SK-N-SH (cell line): Measurements from ENCODE around the gene FAM151A. TPM values are rescaled to one million over a fixed set of nuclear protein-coding genes. Genes with fewer than 3 reads are reported as not detected.

Experiments used
- CTCF ChIA-PET: fragments of 300-600, 350-600 bp; formaldehyde crosslinking; extraction: SDS; loops from one replicate; lab custom pipeline; 2021; lab: Yijun Ruan, JAX
- POLR2A ChIA-PET: fragments of 350-600 bp; sonication (Branson Sonifier 250); formaldehyde crosslinking; extraction: SDS; loops from one replicate; lab custom pipeline; 2020; ENCODE audit warnings: antibody characterized with exemption, inconsistent platforms; lab: Yijun Ruan, JAX
- DNase-seq: peaks from one replicate; pipeline ENCODE4 v3.0.0; 2012
- H2AFZ ChIP-seq: fragments of 200-600 bp; sonication (generic); 2 replicates; pipeline ENCODE4 v1.8.1; 2016; ENCODE audit warnings: antibody characterized with exemption, mild to moderate bottlenecking, low read depth
- H3F3A ChIP-seq: fragments of 200-600 bp; sonication (generic); replicated peaks from 2 replicates; pipeline ENCODE3; 2016; ENCODE audit warnings: antibody characterized with exemption, mild to moderate bottlenecking; ENCODE audit not compliant: insufficient read depth
- H3K27ac ChIP-seq, 2 experiments: fragments of 200-500 bp in 1 of 2; fragments of 200-600 bp in 1 of 2; sonication (Bioruptor generic) in 1 of 2; sonication (generic), shearing (Covaris generic) in 1 of 2; 2 replicates each; pipeline versions ENCODE4 v1.5.1 to v1.6.1; 2014 to 2016; ENCODE audit warnings: low read depth in 2 of 2, inconsistent platforms in 1 of 2, low read length in 1 of 2, mild to moderate bottlenecking in 1 of 2, mixed read lengths in 1 of 2
- H3K27me3 ChIP-seq: fragments of 200-600 bp; sonication (generic), shearing (Covaris generic); 2 replicates; pipeline ENCODE4 v1.6.1; 2016; ENCODE audit warnings: mixed run types; ENCODE audit not compliant: insufficient read depth
- H3K36me3 ChIP-seq, 2 experiments: fragments of 200-500 bp in 1 of 2; fragments of 200-600 bp in 1 of 2; sonication (Bioruptor generic) in 1 of 2; sonication (generic) in 1 of 2; replicated peaks in 1 of 2; 2 replicates each; pipeline versions ENCODE3 to v1.5.1; 2014 to 2016; ENCODE audit warnings: low read length in 1 of 2, mild to moderate bottlenecking in 1 of 2; ENCODE audit not compliant: insufficient read depth in 2 of 2, control insufficient read depth in 1 of 2
- H3K4me1 ChIP-seq, 2 experiments: fragments of 200-500 bp in 1 of 2; fragments of 200-600 bp in 1 of 2; sonication (Bioruptor generic) in 1 of 2; sonication (generic), shearing (Covaris generic) in 1 of 2; 2 replicates each; pipeline versions ENCODE4 v1.5.1 to v1.6.1; 2014 to 2016; ENCODE audit warnings: low read depth in 1 of 2, low read length in 1 of 2, mixed run types in 1 of 2; ENCODE audit not compliant: insufficient read depth in 2 of 2, control insufficient read depth in 1 of 2
- H3K4me2 ChIP-seq: fragments of 200-600 bp; sonication (generic), shearing (Covaris generic); 2 replicates; pipeline ENCODE4 v1.6.1; 2017; ENCODE audit warnings: mixed run types
- H3K4me3 ChIP-seq, 2 experiments: fragments of 200-500 bp in 1 of 2; fragments of 200-600 bp in 1 of 2; sonication (Bioruptor generic) in 1 of 2; sonication (generic), shearing (Covaris generic) in 1 of 2; 2 replicates each; pipeline versions ENCODE4 v1.5.1 to v1.8.1; 2014 to 2016; ENCODE audit warnings: low read depth in 2 of 2, inconsistent platforms in 1 of 2, low read length in 1 of 2, mild to moderate bottlenecking in 1 of 2, mixed read lengths in 1 of 2, moderate library complexity in 1 of 2
- H3K79me2 ChIP-seq: fragments of 200-600 bp; sonication (generic); 2 replicates; pipeline ENCODE4 v1.8.1; 2017; ENCODE audit warnings: mild to moderate bottlenecking; ENCODE audit not compliant: insufficient read depth
- H3K9ac ChIP-seq: fragments of 200-600 bp; sonication (generic); 2 replicates; pipeline ENCODE4 v1.6.1; 2017; ENCODE audit warnings: mixed run types
- H3K9me2 ChIP-seq: fragments of 200-600 bp; sonication (generic); 2 replicates; pipeline ENCODE4 v1.6.1; 2017; ENCODE audit warnings: mixed run types
- H3K9me3 ChIP-seq: fragments of 200-600 bp; sonication (generic); 2 replicates; pipeline ENCODE4 v1.6.1; 2017; ENCODE audit warnings: mixed run types, mild to moderate bottlenecking, moderate library complexity
- H4K20me1 ChIP-seq: fragments of 200-600 bp; sonication (generic); 2 replicates; pipeline ENCODE4 v1.6.1; 2017; ENCODE audit warnings: mild to moderate bottlenecking, mixed run types; ENCODE audit not compliant: insufficient read depth
- CHD2 ChIP-seq: fragments of 150-350 bp; IDR thresholded peaks from 2 replicates; pipeline ENCODE4 v1.6.1; 2018; ENCODE audit warnings: low read length; ENCODE audit not compliant: partially characterized antibody
- CTCF ChIP-seq: fragments of 200-600 bp; sonication (generic); IDR thresholded peaks from 2 replicates; pipeline ENCODE4 v1.6.1; 2017; ENCODE audit warnings: antibody characterized with exemption, mild to moderate bottlenecking, moderate library complexity
- ELF1 ChIP-seq: IDR thresholded peaks from 2 replicates; pipeline ENCODE4 v1.4.0; 2012
- EZH2phosphoT487 ChIP-seq: fragments of 200-600 bp; sonication (generic); IDR thresholded peaks from 2 replicates; pipeline ENCODE4 v1.6.1; 2017; ENCODE audit warnings: low read depth, mixed run types, mild to moderate bottlenecking, antibody characterized with exemption, moderate library complexity, borderline replicate concordance
- MAX ChIP-seq: IDR thresholded peaks from 2 replicates; pipeline ENCODE4 v1.4.0; 2012; ENCODE audit warnings: low read depth
- MXI1 ChIP-seq: IDR thresholded peaks from 2 replicates; pipeline ENCODE4 v1.6.1; 2012; ENCODE audit warnings: mild to moderate bottlenecking, low read depth, low read length, improper control_type of control experiment
- PBX3 ChIP-seq: IDR thresholded peaks from 2 replicates; pipeline ENCODE4; 2012
- POLR2AphosphoS5 ChIP-seq: IDR thresholded peaks from 2 replicates; pipeline ENCODE4 v1.6.1; 2012; ENCODE audit warnings: low read depth, low read length
- RCOR1 ChIP-seq: fragments of 150-350 bp; IDR thresholded peaks from 2 replicates; pipeline ENCODE4 v1.6.1; 2017; ENCODE audit warnings: antibody characterized with exemption, low read length
- REST ChIP-seq: IDR thresholded peaks from 2 replicates; pipeline ENCODE4 v1.6.1; 2012; ENCODE audit warnings: mild to moderate bottlenecking, low read depth, low read length, moderate library complexity
- RFX5 ChIP-seq: IDR thresholded peaks from 2 replicates; pipeline ENCODE4 v1.6.1; 2012; ENCODE audit warnings: mild to moderate bottlenecking, improper control_type of control experiment, low read length
- RXRA ChIP-seq: IDR thresholded peaks from 2 replicates; pipeline ENCODE4 v1.4.0; 2012; ENCODE audit warnings: low read depth, mild to moderate bottlenecking, borderline replicate concordance
- SIN3A ChIP-seq: IDR thresholded peaks from 2 replicates; pipeline ENCODE4 v1.6.1; 2012; ENCODE audit warnings: low read depth, mild to moderate bottlenecking, low read length, moderate library complexity, borderline replicate concordance
- SMC3 ChIP-seq: IDR thresholded peaks from 2 replicates; pipeline ENCODE4 v1.6.1; 2012; ENCODE audit warnings: low read depth, low read length, improper control_type of control experiment
- TAF1 ChIP-seq: IDR thresholded peaks from 2 replicates; pipeline ENCODE4 v1.6.1; 2012; ENCODE audit warnings: low read depth, mild to moderate bottlenecking, low read length, moderate library complexity, borderline replicate concordance
- TEAD4 ChIP-seq: IDR thresholded peaks from 2 replicates; pipeline ENCODE4 v1.4.0; 2012; ENCODE audit warnings: mild to moderate bottlenecking, borderline replicate concordance; ENCODE audit not compliant: insufficient read depth
- USF2 ChIP-seq: fragments of 150-350 bp; IDR thresholded peaks from 2 replicates; pipeline ENCODE4 v1.6.1; 2017; ENCODE audit warnings: antibody characterized with exemption, low read length, low read depth, borderline replicate concordance
- WGBS: methylation state at CpG from one replicate; pipeline ENCODE4 v1.1.6; 2017; ENCODE audit warnings: low lambda C conversion rate; 5-methylcytosine and 5-hydroxymethylcytosine counted together
- polyA plus RNA-seq, 3 experiments: library from polyadenylated mRNA; depleted of rRNA; stranded (reverse); fragments of >200 nt; gene quantifications; 2 replicates each; pipeline ENCODE4 v1.2.3, GENCODE V29; 2012

The FAM151A gene
- polyA plus RNA-seq, 1 of the 3 experiments (the other 2 are of a cell fraction), result not detected

- Histone ChIP-seq H3K9me2 (no peaks in the 10 kb centered on the region), H3K9ac (no peak overlapping the region), H3K27me3 (no peaks in the 10 kb centered on the region), H3K79me2 (no peaks in the 10 kb centered on the region), H3K4me2 (no peak overlapping the region), H3K9me3 (no peaks in the 10 kb centered on the region), H2AFZ (no peak overlapping the region), H3K4me1 (peaks cover 0 to 8% of the 10 kb centered on the region in 2 experiments; a peak in 1 of 4 replicates), H3K27ac (no peak overlapping the region), H3K36me3 (no peaks in the 10 kb centered on the region), H3K4me3 (no peak overlapping the region), H3F3A (no peaks in the 10 kb centered on the region)
- no peak for DNase-seq
- CTCF ChIA-PET, result interaction anchor here (1.8 kb wide), 1 partner anchor 67 kb away, joined by 7 read pairs; the partner anchor contains the start of gene ACOT11
- POLR2A ChIA-PET, result no interaction called here
- no peak for TF ChIP-seq PBX3
- TF ChIP-seq, all 33 proteins: peak for 0
- no peaks in the 10 kb centered on the region for H4K20me1 ChIP-seq
- 97% methylated on average over 8 of the region's 8 CpGs for WGBS
Observed at GRCh38 chr1:54614563-54614962, 8.8 kb downstream of the FAM151A start.

- Histone ChIP-seq H3K4me1 (peaks cover 0 to 5% of the 10 kb centered on the region in 2 experiments; a peak in 1 of 4 replicates), H3K9me3 (no peaks in the 10 kb centered on the region), H3K27ac (no peak overlapping the region), H3K36me3 (no peaks in the 10 kb centered on the region), H3K79me2 (no peaks in the 10 kb centered on the region), H3K4me2 (no peak overlapping the region), H3K9me2 (no peaks in the 10 kb centered on the region), H2AFZ (no peak overlapping the region), H3K27me3 (no peaks in the 10 kb centered on the region), H3F3A (no peaks in the 10 kb centered on the region), H3K4me3 (no peak overlapping the region), H3K9ac (no peak overlapping the region), H4K20me1 (no peaks in the 10 kb centered on the region)
- no peak for DNase-seq
- TF ChIP-seq RXRA, result no peak
- TF ChIP-seq CHD2, result no peak
- no peak for TF ChIP-seq REST
- no peak for TF ChIP-seq TEAD4
- TF ChIP-seq MAX, result no peak
- TF ChIP-seq SIN3A, result no peak
- no peak for TF ChIP-seq EZH2phosphoT487
- TF ChIP-seq POLR2AphosphoS5, result no peak
- TF ChIP-seq MXI1, result no peak
- TF ChIP-seq SMC3, result no peak
- no peak for TF ChIP-seq USF2
- TF ChIP-seq RFX5, result no peak
- TF ChIP-seq RCOR1, result no peak
- TF ChIP-seq CTCF, result no peak
- no peak for TF ChIP-seq TAF1
- no peak for TF ChIP-seq ELF1
- ChIA-PET CTCF (interaction anchor here (1.8 kb wide), 1 partner anchor 66 kb away, joined by 7 read pairs; the partner anchor contains the start of gene ACOT11), POLR2A (no interaction called here)
- WGBS, result 85% methylated on average over 2 of the region's 2 CpGs
Observed at GRCh38 chr1:54614024-54614423, 9.3 kb downstream of the FAM151A start.
